ENCODE data around the gene MCM3.

Gene MCM3

DNA sequence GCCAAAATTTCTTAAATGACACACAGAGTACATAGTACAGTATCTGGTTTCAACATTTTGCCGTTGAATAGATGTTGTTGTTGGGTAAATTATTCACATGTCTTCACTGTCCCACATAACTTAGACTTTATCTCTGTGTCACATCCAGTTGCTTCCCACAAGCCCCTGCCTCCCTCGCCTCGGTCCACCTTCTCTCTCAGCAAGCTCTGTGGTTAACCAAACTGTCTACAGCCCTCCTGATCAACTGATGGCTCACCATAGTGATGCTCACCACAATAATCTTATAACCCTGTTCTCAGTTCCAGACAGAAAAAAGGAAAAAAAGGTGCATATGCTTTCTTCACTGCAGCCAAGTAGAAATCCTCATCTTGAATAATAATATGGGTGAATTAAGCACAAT, 63.2 kb downstream of the MCM3 start:
- Histone ChIP-seq H3K27me3 (ENCODE audit: insufficient read depth, low read length) (peaks cover 69% of the 10 kb centered on the region), H3K4me3 (ENCODE audit: low read depth, low read length) (no peak overlapping the region), H3K4me1 (ENCODE audit: control insufficient read depth, insufficient read depth, low read length, unreplicated experiment) (no peaks in the 10 kb centered on the region), H2AFZ (ENCODE audit: low read length, unreplicated experiment) (no peak overlapping the region), H3K36me3 (ENCODE audit: insufficient read depth, low read length) (no peaks in the 10 kb centered on the region), H3K27ac (ENCODE audit: low read depth, low read length) (no peak overlapping the region), H3K79me2 (ENCODE audit: control insufficient read depth, insufficient read depth, low read length, unreplicated experiment) (no peaks in the 10 kb centered on the region)

DNA sequence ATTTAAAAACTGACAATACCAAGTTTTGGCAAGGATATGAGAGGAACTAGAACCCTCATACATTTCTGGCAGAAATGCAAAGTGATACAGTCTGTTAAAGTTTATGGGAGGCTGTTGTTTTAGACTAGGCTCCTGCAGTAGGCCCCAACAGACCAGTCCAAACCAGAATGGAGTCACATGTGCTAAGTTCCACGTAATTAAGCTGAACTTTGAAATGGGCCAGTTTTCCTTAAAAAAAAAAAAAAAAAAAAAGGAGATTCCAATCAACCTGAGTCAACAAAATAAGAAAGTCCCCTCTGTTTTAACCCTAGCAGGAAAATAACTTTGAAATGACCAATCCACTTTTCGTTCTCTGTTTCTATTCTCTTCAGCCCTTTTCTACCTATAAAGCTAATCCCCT, 66.8 kb downstream of the MCM3 start:
- no peak overlapping the region for H3K4me3 ChIP-seq (ENCODE audit: low read depth, low read length)
- no peak overlapping the region for H3K27ac ChIP-seq (ENCODE audit: low read depth, low read length)
- H3K27me3 ChIP-seq (ENCODE audit: insufficient read depth, low read length), result peaks cover 76% of the 10 kb centered on the region
- no peaks in the 10 kb centered on the region for H3K79me2 ChIP-seq (ENCODE audit: control insufficient read depth, insufficient read depth, low read length, unreplicated experiment)
- H2AFZ ChIP-seq (ENCODE audit: low read length, unreplicated experiment), result no peak overlapping the region
- H3K4me1 ChIP-seq (ENCODE audit: control insufficient read depth, insufficient read depth, low read length, unreplicated experiment), result no peaks in the 10 kb centered on the region
- no peaks in the 10 kb centered on the region for H3K36me3 ChIP-seq (ENCODE audit: insufficient read depth, low read length)

- H3K79me2 ChIP-seq (ENCODE audit: control insufficient read depth, insufficient read depth, low read length, unreplicated experiment), result no peaks in the 10 kb centered on the region
- no peak overlapping the region for H3K27ac ChIP-seq (ENCODE audit: low read depth, low read length)
- H2AFZ ChIP-seq (ENCODE audit: low read length, unreplicated experiment), result no peak overlapping the region
- H3K4me3 ChIP-seq (ENCODE audit: low read depth, low read length), result no peak overlapping the region
- H3K4me1 ChIP-seq (ENCODE audit: control insufficient read depth, insufficient read depth, low read length, unreplicated experiment), result no peaks in the 10 kb centered on the region
- peaks cover 77% of the 10 kb centered on the region for H3K27me3 ChIP-seq (ENCODE audit: insufficient read depth, low read length)
- H3K36me3 ChIP-seq (ENCODE audit: insufficient read depth, low read length), result no peaks in the 10 kb centered on the region
These were observed 67.5 kb downstream of the MCM3 start for GRCh38 chr6:52216932-52217575.

DNA sequence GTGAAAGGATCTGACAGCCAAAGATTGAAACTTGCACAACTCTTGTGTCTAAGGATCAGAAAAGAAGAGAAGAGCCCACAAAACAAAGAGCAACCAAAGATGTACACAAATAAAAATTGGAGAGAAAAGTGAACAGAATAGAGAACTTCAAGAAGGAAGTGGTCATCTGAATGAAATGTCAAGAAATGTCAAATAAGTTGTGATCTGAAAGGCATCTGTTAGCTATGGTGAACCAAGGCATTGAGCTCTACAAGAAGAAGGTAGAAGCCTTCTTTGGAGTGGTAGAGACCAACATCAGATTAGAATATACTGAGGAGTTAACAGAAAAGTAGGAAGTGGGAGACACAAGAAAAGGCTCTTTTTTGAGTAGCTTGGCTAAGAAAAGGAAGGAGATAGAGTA, 68.8 kb downstream of the MCM3 start:
- Histone ChIP-seq H3K79me2 (ENCODE audit: control insufficient read depth, insufficient read depth, low read length, unreplicated experiment) (no peaks in the 10 kb centered on the region), H3K4me3 (ENCODE audit: low read depth, low read length) (no peak overlapping the region), H3K27ac (ENCODE audit: low read depth, low read length) (no peak overlapping the region), H2AFZ (ENCODE audit: low read length, unreplicated experiment) (no peak overlapping the region), H3K36me3 (ENCODE audit: insufficient read depth, low read length) (no peaks in the 10 kb centered on the region), H3K27me3 (ENCODE audit: insufficient read depth, low read length) (peaks cover 72% of the 10 kb centered on the region), H3K4me1 (ENCODE audit: control insufficient read depth, insufficient read depth, low read length, unreplicated experiment) (no peaks in the 10 kb centered on the region)
